Measurements from ENCODE around the gene PPP2R1B. TPM values are rescaled to one million over a fixed set of nuclear protein-coding genes. Genes with fewer than 3 reads are reported as not detected.

Gene PPP2R1B
- total RNA-seq, 1 donor from 2014 or later = 58.1 TPM

DNA sequence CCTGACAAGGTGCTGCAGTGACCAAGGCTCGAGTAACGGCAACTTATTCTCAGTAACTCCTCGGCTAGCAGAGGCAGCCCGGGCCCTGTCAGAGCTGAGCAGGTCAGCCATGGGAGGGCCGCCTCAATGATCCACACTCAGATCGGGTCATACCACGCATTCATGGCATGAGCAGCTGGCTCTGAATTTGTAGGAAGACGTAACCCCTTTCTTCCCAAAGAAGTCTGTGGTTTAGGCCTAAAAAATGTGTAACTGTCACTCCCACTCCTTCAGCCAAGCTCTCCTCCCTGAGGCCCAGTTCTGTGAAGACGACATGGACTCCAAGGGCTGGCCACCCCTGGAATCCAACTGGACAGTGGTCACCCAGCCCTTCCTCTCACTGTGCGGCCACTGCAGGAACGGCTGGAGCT is 30.0 kb downstream of the PPP2R1B start:
- Mint-ChIP-seq H3K36me3 (ENCODE audit: low read depth) (peaks cover 13% of the 10 kb centered on the region), H3K4me3 (no peak overlapping the region), H3K27me3 (ENCODE audit: insufficient read depth) (no peaks in the 10 kb centered on the region), H3K4me1 (ENCODE audit: low read depth) (peaks cover 4% of the 10 kb centered on the region), H3K9me3 (no peaks in the 10 kb centered on the region), H3K27ac (no peak overlapping the region)
- DNase-seq (ENCODE audit: low spot score) = no peak
- intact Hi-C loops (cut with micrococcal nuclease) = no loop called here

DNA sequence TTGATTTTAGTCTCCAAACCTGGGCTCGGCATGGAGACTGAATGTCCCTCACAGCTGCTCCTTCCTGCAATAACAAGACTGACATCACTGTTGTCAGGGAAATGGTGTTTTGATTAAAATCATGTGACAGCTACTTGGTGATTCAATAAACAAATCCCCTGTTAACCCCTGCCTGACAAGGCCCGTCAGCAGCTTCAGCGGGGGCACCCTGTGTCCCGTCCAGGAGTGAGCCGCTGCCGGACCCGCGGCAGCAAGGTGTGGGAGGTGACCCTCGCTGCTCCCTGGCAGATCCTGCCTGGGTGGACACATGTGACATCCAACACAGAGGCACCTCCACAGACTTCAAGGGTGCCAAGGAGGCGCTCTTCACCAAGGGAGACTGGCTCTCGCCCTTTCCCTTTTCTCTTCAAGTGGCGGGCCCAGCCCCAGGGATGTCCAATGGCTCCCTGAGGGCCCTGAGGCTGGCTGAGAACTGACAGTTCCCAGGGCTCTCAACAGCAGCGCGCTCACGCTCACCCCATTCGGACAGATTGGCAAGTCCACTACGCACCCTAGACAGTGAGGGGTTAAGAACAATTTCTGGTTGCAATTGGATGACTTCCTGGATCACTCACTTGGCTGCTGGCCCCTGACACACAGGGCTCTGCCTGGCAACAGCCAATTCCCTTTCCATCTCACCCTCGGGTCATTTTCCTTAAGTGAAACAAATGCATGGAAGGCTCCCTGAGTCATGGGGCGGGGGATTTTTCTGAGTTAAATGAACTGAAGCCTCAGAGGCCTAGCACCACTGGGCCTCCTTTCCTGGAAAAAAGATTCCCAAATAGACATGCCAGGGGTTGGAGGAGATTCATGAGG is 30.7 kb downstream of the PPP2R1B start:
- intact Hi-C loops (cut with micrococcal nuclease) = no loop called here
- H3K9me3 Mint-ChIP-seq = no peaks in the 10 kb centered on the region
- H3K4me1 Mint-ChIP-seq (ENCODE audit: low read depth) = peaks cover 1% of the 10 kb centered on the region
- no peak overlapping the region for H3K27ac Mint-ChIP-seq
- no peak for DNase-seq (ENCODE audit: low spot score)
- peaks cover 7% of the 10 kb centered on the region for H3K36me3 Mint-ChIP-seq (ENCODE audit: low read depth)
- H3K27me3 Mint-ChIP-seq (ENCODE audit: insufficient read depth) = no peaks in the 10 kb centered on the region
- no peak overlapping the region for H3K4me3 Mint-ChIP-seq

DNA sequence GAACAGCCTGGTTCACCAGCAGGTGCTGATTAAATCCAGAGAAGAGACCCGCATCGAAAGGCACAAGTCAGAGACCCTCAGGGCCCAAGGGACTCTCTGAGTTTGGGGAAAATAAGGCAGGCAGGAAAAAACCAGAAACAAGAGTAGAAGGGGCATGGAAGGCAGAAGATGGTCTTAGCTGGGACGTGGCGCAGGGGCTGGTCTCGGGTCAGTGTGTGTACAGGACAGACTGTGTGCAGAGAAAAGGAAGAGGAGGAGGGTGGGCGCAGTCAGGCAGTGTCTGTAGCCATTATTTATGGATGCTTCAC is 31.3 kb downstream of the PPP2R1B start:
- Mint-ChIP-seq H3K36me3 (ENCODE audit: low read depth) (peaks cover 6% of the 10 kb centered on the region), H3K4me3 (no peak overlapping the region), H3K4me1 (ENCODE audit: low read depth) (no peaks in the 10 kb centered on the region), H3K27me3 (ENCODE audit: insufficient read depth) (no peaks in the 10 kb centered on the region), H3K9me3 (no peaks in the 10 kb centered on the region), H3K27ac (no peak overlapping the region)
- intact Hi-C loops (cut with micrococcal nuclease) = no loop called here
- DNase-seq (ENCODE audit: low spot score) = no peak

DNA sequence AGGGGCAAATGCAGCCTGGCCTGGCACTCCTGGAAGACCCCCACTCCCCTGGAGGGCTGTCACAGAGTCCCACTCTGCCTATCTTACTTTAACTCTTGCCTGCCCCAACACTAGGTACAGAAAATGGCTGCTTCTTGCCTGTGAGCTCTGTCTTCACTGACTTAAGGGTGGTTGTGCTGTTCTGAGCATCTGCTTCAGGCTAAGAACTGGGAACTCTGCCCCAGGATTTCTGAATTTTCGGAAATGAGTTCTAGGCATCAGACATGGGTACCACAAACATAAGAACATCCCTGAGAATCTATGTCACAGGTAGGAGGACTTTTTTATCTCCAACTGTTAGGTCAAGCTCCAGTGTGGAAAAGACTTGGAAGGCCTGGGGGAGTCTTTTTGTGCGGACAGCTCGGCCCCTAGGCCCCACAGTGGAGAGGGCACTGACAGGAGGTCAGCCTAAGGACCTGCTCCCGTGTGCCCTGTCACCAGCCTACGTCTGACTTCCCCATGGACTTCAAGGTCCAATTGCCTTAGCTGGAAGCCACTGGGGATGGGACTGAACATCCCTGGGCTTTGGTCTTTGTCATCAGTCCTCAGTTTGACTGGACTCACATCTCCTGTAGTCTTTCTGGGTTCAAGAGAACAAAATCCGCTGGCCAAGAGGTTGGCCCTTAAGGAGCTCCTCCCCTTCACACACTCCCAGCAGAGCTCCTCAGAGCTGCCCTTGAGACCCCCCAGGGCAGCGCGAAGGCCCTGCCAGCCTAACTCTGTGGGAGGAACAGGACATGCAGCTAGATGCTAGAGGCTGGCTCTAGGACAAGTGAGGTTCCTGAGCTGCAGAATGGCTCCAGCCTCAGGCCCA is 31.9 kb downstream of the PPP2R1B start:
- Mint-ChIP-seq H3K4me3 (no peak overlapping the region), H3K36me3 (ENCODE audit: low read depth) (peaks cover 4% of the 10 kb centered on the region), H3K27me3 (ENCODE audit: insufficient read depth) (no peaks in the 10 kb centered on the region), H3K27ac (no peak overlapping the region), H3K9me3 (no peaks in the 10 kb centered on the region), H3K4me1 (ENCODE audit: low read depth) (no peaks in the 10 kb centered on the region)
- no peak for DNase-seq (ENCODE audit: low spot score)
- intact Hi-C loops (cut with micrococcal nuclease) = no loop called here

DNA sequence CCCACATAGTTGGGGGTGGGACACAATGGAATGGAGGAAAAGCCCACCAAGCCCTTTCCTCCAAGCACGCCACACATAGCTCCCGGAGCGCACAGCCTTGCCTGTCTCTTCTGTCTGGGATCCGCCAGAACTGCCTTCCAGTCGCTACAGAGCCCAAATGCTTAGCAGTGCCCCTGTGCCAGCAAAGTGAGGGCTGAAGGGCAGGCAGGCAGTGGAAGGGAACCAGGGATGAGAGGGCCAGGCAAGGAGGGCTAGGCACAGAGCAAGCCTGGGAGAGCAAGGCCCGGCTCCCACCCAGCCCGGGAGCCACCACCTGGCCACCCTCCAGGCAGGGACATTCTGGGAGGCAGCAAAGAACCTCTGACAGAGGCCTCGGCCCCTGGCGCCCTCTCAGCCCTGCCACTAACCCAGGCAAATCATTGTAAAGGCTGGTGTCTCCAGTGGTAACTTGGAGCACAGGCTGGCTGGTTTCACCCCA is 32.5 kb downstream of the PPP2R1B start:
- H3K27ac Mint-ChIP-seq = no peak overlapping the region
- no peak overlapping the region for H3K4me3 Mint-ChIP-seq
- H3K4me1 Mint-ChIP-seq (ENCODE audit: low read depth) = no peaks in the 10 kb centered on the region
- H3K27me3 Mint-ChIP-seq (ENCODE audit: insufficient read depth) = no peaks in the 10 kb centered on the region
- no peak for DNase-seq (ENCODE audit: low spot score)
- no peaks in the 10 kb centered on the region for H3K9me3 Mint-ChIP-seq
- peaks cover 4% of the 10 kb centered on the region for H3K36me3 Mint-ChIP-seq (ENCODE audit: low read depth)
- intact Hi-C loops (cut with micrococcal nuclease) = no loop called here

DNA sequence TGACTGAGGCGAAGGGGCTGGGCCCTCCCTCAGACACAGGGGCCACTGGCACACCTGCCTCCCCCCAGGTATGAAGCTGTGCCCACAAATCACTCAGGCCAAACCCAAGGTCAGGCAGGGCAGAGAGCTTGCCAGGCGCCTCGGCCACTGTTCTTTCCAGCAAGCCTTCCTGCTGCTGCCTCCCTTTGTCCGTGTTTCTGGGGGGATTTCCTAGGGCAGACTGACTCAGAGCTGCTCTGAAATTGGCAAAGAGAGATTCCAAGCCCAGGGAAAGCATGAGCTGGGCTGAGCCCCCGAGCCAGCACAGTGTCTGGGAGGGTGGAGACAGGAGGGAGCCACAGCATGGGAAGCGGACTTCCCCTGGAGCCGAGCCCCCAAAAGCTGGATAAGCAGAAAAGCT is 33.2 kb downstream of the PPP2R1B start:
- H3K4me1 Mint-ChIP-seq (ENCODE audit: low read depth) = no peaks in the 10 kb centered on the region
- H3K27ac Mint-ChIP-seq = no peak overlapping the region

DNA sequence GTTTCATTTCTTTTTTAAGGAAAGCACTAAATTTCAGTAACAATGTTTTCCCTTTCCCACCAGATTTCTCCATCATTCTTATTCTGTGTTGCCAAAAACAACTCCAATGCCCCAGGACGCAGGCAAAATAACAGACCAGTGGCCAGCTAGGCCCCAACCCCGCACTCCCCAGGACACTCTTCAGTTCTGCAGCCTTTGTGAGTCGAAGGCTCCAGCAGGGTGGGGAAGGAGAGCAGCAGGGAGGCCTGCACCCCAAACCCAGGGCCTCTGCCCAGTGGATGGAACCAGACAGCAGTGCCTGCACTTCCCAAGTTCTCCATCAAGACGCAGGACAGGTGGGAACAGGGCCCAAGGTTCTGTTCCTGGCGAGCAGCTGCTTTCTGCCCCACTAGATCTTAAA is 34.4 kb downstream of the PPP2R1B start:
- Mint-ChIP-seq H3K27me3 (ENCODE audit: insufficient read depth) (no peaks in the 10 kb centered on the region), H3K9me3 (no peaks in the 10 kb centered on the region), H3K4me3 (no peak overlapping the region), H3K36me3 (ENCODE audit: low read depth) (no peaks in the 10 kb centered on the region), H3K4me1 (ENCODE audit: low read depth) (no peaks in the 10 kb centered on the region), H3K27ac (no peak overlapping the region)
- DNase-seq (ENCODE audit: low spot score) = no peak
- intact Hi-C loops (cut with micrococcal nuclease) = no loop called here

More for the DNA sequence above, 33.2 kb downstream of the PPP2R1B start:
- no peaks in the 10 kb centered on the region for H3K27me3 Mint-ChIP-seq (ENCODE audit: insufficient read depth)
- DNase-seq (ENCODE audit: low spot score) = no peak
- H3K4me3 Mint-ChIP-seq = no peak overlapping the region
- intact Hi-C loops (cut with micrococcal nuclease) = no loop called here
- H3K9me3 Mint-ChIP-seq = no peaks in the 10 kb centered on the region
- peaks cover 3% of the 10 kb centered on the region for H3K36me3 Mint-ChIP-seq (ENCODE audit: low read depth)

DNA sequence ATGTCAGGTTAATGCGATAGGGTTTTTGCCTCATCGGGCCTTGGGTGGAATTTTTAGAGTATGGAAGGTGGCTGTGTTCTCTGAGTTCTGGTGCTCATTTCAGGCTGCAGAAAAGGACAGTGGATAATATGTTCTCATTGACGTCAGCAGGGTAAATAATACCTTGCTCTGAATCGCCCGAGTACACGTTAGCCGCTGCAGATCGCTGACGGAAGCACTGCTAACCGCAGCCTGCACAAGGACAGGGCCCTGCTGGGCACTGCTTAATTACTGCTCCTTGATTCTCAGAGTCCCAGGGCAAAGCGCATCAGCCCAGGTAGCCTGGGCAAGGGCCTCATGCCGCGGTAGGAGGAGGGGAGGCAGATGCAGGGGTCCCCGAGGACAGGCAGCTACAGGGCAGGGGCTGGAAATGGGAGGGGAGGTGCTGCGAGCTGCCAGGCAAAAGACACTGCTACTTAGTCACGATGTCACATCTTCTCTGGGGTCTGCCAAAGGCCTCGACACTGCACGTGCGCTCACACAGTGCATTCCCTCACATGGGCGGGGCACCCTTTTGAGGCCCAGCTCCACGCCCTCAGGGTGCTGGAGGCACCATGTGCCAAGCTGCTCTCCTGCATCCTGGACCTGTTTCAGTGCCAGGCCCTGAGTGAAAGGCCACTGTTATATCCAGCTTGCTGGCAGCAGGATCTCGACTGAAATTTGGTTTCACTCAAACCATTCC is 35.2 kb downstream of the PPP2R1B start:
- Mint-ChIP-seq H3K27me3 (ENCODE audit: insufficient read depth) (no peaks in the 10 kb centered on the region), H3K4me3 (no peak overlapping the region), H3K4me1 (ENCODE audit: low read depth) (no peaks in the 10 kb centered on the region), H3K36me3 (ENCODE audit: low read depth) (no peaks in the 10 kb centered on the region), H3K27ac (no peak overlapping the region), H3K9me3 (no peaks in the 10 kb centered on the region)
- intact Hi-C loops (cut with micrococcal nuclease) = no loop called here
- DNase-seq (ENCODE audit: low spot score) = no peak

DNA sequence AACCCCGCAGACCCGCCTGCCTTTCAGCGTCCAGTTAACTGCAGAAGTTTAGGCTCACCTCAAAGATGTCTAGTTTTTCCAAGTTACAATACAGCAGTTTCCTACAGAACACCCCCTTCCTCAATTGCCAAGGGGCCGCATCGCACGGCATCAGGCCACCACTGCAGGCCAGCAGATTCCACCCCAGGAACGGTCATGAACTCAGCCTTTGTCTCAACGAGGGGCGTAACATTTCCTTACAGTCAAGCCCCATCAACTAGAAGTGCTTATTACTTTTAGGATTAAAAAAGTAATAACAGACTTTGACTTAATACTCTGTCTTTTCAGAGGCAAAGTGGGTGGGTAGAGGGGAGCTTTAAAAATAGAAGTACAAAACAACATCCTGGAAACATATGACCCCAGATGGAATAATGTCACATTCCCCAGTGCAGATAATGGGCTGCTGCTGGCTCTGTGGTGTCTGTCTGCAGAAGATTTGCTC is 36.3 kb downstream of the PPP2R1B start:
- no peak overlapping the region for H3K4me3 Mint-ChIP-seq
- H3K27ac Mint-ChIP-seq = no peak overlapping the region
- H3K9me3 Mint-ChIP-seq = no peaks in the 10 kb centered on the region
- H3K4me1 Mint-ChIP-seq (ENCODE audit: low read depth) = no peaks in the 10 kb centered on the region
- peaks cover 1% of the 10 kb centered on the region for H3K36me3 Mint-ChIP-seq (ENCODE audit: low read depth)
- no peak for DNase-seq (ENCODE audit: low spot score)
- intact Hi-C loops (cut with micrococcal nuclease) = no loop called here
- H3K27me3 Mint-ChIP-seq (ENCODE audit: insufficient read depth) = no peaks in the 10 kb centered on the region

DNA sequence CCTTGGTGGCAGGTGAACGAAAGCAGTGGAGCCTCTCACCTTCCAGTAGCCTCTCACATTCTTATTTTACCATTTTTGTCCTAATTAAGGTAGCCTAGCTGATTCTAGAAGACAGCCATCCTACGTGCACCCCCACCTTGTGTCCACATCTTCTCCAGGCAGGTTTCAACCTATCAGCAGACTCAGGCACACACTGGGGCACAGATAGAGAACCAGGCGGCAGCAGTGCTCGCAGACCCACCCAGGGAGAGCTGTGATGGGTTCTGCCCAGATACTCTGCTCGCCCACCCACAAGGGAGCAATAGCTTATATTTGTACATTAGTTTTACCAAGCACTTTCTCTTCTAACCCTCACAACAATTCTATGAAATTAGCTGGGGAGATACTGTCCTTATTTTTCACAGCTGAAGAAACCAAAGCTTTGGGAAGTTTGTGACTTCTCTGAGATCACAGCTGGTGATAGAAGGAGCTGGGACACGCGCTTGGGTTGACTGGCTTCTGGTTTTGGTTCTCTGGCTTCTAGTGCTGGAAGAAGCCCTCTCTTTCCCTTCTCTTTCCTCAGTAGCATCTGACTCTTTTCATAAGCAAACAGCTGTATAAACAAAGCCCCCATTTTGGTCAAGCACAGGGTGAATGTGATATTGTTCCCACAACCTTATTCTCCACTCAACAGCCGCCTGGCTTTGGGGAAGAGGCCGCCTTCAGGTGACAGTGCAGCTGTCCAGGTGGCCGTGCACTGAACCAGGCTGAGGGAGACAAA is 36.9 kb downstream of the PPP2R1B start:
- H3K36me3 Mint-ChIP-seq (ENCODE audit: low read depth) = peaks cover 2% of the 10 kb centered on the region
- no peaks in the 10 kb centered on the region for H3K27me3 Mint-ChIP-seq (ENCODE audit: insufficient read depth)
- intact Hi-C loops (cut with micrococcal nuclease) = no loop called here
- no peak overlapping the region for H3K4me3 Mint-ChIP-seq
- H3K27ac Mint-ChIP-seq = no peak overlapping the region
- H3K9me3 Mint-ChIP-seq = no peaks in the 10 kb centered on the region
- DNase-seq (ENCODE audit: low spot score) = no peak
- H3K4me1 Mint-ChIP-seq (ENCODE audit: low read depth) = no peaks in the 10 kb centered on the region

DNA sequence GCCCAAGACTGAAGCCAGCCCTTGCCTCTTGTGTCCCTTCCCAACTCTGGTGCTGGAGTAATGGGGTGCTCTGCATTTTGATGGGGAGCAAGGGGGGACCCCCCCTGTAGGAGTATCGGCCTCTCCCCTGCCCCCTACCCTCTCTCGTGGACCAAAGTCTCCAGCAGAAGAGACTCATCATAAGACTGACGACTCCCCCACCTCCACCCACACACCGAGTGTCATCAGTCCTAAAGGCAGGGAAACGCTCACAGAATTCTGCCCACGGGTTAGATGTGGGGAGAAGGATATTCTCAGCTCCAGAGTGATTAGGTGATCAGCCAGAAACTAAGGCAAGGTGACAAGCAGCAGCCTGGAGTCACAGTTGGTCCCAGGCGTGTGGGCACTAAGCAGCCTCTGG is 38.8 kb downstream of the PPP2R1B start:
- Mint-ChIP-seq H3K9me3 (no peaks in the 10 kb centered on the region), H3K4me1 (ENCODE audit: low read depth) (no peaks in the 10 kb centered on the region), H3K27ac (no peak overlapping the region), H3K4me3 (no peak overlapping the region), H3K27me3 (ENCODE audit: insufficient read depth) (no peaks in the 10 kb centered on the region), H3K36me3 (ENCODE audit: low read depth) (peaks cover 10% of the 10 kb centered on the region)
- intact Hi-C loops (cut with micrococcal nuclease) = no loop called here
- DNase-seq (ENCODE audit: low spot score) = no peak

DNA sequence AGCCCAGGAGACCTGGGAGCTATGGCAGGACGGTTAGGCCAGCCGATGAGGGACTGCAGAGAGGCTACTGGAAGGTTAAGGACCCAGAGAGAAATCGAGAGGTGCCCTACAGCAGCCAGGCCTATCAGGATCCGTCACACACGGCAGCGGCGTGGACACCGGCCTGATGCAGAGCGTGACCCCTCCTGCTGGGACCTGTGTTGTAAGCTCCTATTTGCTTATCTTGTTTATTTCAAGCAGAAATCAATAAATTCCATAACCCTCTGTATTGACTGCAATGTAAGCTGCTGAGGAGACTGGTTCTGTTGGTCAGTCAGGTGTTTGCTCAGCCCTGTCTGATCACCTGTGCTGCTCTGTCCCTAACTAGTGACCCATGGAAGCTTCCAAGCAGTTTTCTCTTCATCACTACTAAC is 39.9 kb downstream of the PPP2R1B start:
- Mint-ChIP-seq H3K4me1 (ENCODE audit: low read depth) (no peaks in the 10 kb centered on the region), H3K36me3 (ENCODE audit: low read depth) (peaks cover 15% of the 10 kb centered on the region), H3K9me3 (no peaks in the 10 kb centered on the region), H3K27me3 (ENCODE audit: insufficient read depth) (no peaks in the 10 kb centered on the region), H3K4me3 (no peak overlapping the region), H3K27ac (no peak overlapping the region)
- no peak for DNase-seq (ENCODE audit: low spot score)
- intact Hi-C loops (cut with micrococcal nuclease) = no loop called here
